ENCODE results near the gene SNX1.

The SNX1 gene

GRCh38 chr15:64185146-64185911 lies 89.5 kb downstream of the SNX1 start:
- TF ChIP-seq CTCF (IDR thresholded peaks at IDR 0.05): no peak
- no peak for DNase-seq (ENCODE audit: low spot score)
- Histone ChIP-seq H3K27ac (no peak overlapping the region), H3K4me3 (no peak overlapping the region)

- Histone ChIP-seq H3K27ac (no peak overlapping the region), H3K4me3 (no peak overlapping the region)
- no peak for TF ChIP-seq CTCF (IDR thresholded peaks at IDR 0.05)
- no peak for DNase-seq (ENCODE audit: low spot score)
Observed at GRCh38 chr15:64187396-64188191, 91.8 kb downstream of the SNX1 start.

Data from coronary artery (tissue), 2 donors.